Breast epithelium (tissue), 4 donors: ENCODE data around the gene SCGB1D1. TPM values are rescaled to one million over a fixed set of nuclear protein-coding genes. Genes with fewer than 3 reads are reported as not detected.

Source experiments
- DNase-seq, 2 donors: peaks; one replicate each; pipeline ENCODE4 v3.0.0-alpha.2; 2019; ENCODE audit warnings: low spot score in 2 of 2
- H3K27ac ChIP-seq, 2 donors: fragments of 200-600 bp; sonication (generic) in 1 of 2; one replicate each; pipeline ENCODE4 v1.5.1; 2016 to 2019; ENCODE audit warnings: mild to moderate bottlenecking in 1 of 2
- H3K27me3 ChIP-seq, 2 donors: fragments of 200-600 bp; sonication (generic) in 1 of 2; one replicate each; pipeline versions ENCODE4 v1.5.1 to v1.6.0; 2017 to 2019; ENCODE audit warnings: control low read depth in 1 of 2, mild to moderate bottlenecking in 1 of 2
- H3K36me3 ChIP-seq: fragments of 200-600 bp; one replicate; pipeline ENCODE4 v1.5.1; 2019
- H3K4me1 ChIP-seq, 2 donors: fragments of 200-600 bp; sonication (generic); one replicate each; pipeline ENCODE4 v1.5.1; 2016 to 2019; ENCODE audit warnings: control low read depth in 1 of 2
- H3K4me3 ChIP-seq, 3 donors: fragments of 200-600 bp; sonication (generic); 1 replicate in 2 of 3; 2 replicates in 1 of 3; pipeline ENCODE4 v1.5.1; 2016 to 2019; ENCODE audit warnings: mild to moderate bottlenecking in 3 of 3, moderate library complexity in 2 of 3
- H3K9me3 ChIP-seq, 2 donors: fragments of 200-600 bp; sonication (generic) in 1 of 2; one replicate each; pipeline ENCODE4 v1.5.1; 2016 to 2019; ENCODE audit warnings: control low read depth in 1 of 2
- POLR2A ChIP-seq: fragments of 450-650 bp; IDR thresholded peaks from one replicate; pipeline ENCODE4 v1.6.1; 2016; ENCODE audit warnings: antibody characterized with exemption, mild to moderate bottlenecking, moderate library complexity
- POLR2AphosphoS5 ChIP-seq, 3 donors: sonication (generic); formaldehyde crosslinking; IDR thresholded peaks; one replicate each; pipeline ENCODE4 v1.6.1; 2017; ENCODE audit warnings: antibody characterized with exemption in 3 of 3
- intact Hi-C: fragments of 100-400 bp; cut with DNase I; formaldehyde crosslinking; loops from one replicate; pipeline ENCODE4 v1.15.1; 2023; ENCODE audit warnings: low total_unique reads
- total RNA-seq, 3 donors: library from RNA; depleted of rRNA; stranded (reverse); fragments of >200 nt; gene quantifications; one replicate each; pipeline ENCODE4 v1.1.0, GENCODE V29; 2016
- TF ChIP-seq, protein P1 (sequence below), 3 donors: fragments of 450-650 bp; IDR thresholded peaks; one replicate each; pipeline ENCODE4 v1.5.1; 2016 to 2017; ENCODE audit warnings: antibody characterized with exemption in 3 of 3, mild to moderate bottlenecking in 3 of 3, moderate library complexity in 3 of 3

Gene SCGB1D1, protein sequence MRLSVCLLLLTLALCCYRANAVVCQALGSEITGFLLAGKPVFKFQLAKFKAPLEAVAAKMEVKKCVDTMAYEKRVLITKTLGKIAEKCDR
- total RNA-seq = not detected

DNA sequence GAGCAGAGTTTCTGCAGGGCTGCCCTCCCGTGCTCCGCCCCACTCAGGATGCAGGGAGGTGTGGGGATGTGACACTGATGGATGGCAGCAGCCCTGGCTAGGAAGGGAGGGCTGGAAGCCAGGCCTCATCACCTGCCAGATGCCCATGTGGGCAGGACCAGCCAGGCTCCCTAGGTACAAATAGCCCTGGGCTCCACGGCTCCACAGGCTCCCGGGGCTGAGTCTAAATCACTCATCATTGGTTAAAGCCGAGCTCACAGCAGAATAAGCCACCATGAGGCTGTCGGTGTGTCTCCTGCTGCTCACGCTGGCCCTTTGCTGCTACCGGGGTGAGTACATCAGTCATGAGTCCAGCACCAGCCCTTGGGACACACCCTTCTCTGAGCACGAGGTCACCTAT, at the start of gene SCGB1D1:
Gene SCGB1D1, plus strand, starts transcription at position 206 of the 400 bp plus-strand sequence. Its CDS starts 69 bp downstream, at position 275.
- H3K27ac ChIP-seq = no peak within 1 kb of the TSS
- no peak for DNase-seq
- intact Hi-C loops = no loop called here
- no peaks in the 10 kb centered on the region for H3K36me3 ChIP-seq
- H3K4me3 ChIP-seq = no peak within 1 kb of the TSS
- TF ChIP-seq POLR2AphosphoS5 (IDR thresholded peaks at IDR 0.05) = no peak
- TF ChIP-seq POLR2A = no peak
- TF ChIP-seq, protein P1, sequence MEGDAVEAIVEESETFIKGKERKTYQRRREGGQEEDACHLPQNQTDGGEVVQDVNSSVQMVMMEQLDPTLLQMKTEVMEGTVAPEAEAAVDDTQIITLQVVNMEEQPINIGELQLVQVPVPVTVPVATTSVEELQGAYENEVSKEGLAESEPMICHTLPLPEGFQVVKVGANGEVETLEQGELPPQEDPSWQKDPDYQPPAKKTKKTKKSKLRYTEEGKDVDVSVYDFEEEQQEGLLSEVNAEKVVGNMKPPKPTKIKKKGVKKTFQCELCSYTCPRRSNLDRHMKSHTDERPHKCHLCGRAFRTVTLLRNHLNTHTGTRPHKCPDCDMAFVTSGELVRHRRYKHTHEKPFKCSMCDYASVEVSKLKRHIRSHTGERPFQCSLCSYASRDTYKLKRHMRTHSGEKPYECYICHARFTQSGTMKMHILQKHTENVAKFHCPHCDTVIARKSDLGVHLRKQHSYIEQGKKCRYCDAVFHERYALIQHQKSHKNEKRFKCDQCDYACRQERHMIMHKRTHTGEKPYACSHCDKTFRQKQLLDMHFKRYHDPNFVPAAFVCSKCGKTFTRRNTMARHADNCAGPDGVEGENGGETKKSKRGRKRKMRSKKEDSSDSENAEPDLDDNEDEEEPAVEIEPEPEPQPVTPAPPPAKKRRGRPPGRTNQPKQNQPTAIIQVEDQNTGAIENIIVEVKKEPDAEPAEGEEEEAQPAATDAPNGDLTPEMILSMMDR (IDR thresholded peaks at IDR 0.05) = no peak
- H3K27me3 ChIP-seq = peaks cover 0 to 7% of the 10 kb centered on the region in 2 donors
- H3K9me3 ChIP-seq = no peaks in the 10 kb centered on the region
- H3K4me1 ChIP-seq = no peaks in the 10 kb centered on the region

DNA sequence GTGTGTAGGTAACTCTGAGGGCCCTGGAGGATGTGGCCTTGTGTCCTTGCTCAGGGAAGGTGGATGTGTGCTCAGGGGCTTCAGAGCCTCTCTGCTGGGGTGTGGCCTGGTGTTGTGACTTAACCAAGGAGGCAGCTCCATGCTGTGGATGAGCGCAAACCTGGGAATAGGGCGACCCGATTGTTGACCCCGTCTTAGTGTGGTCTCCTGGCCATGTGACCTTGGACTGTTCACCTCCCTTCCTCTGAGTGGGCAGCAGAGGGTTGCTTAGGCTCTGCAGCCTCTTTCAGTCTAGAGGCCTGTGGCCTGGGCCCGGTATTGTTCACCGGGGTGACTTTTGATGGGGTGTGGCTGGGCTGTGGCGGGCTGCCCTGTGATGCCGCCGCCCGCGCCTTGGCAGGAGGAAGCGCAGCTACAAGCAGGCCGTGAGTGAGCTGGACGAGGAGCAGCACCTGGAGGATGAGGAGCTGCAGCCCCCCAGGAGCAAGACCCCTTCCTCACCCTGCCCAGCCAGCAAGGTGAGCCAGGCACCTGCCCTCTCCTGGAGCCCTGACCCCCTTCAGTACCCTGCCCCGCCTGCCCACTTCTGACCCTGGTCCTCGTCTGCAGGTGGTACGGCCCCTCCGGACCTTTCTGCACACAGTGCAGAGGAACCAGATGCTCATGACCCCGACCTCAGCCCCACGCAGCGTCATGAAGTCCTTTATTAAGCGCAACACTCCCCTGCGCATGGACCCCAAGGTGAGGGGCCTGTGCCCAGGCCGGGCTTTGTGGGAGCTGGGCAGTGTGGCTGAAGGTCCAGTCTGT, 49.5 kb upstream of the SCGB1D1 start:
- TF ChIP-seq POLR2A (no peak), POLR2AphosphoS5 (IDR thresholded peaks at IDR 0.05) (no peak)
- TF ChIP-seq, protein P1 (IDR thresholded peaks at IDR 0.05) = no peak
- Histone ChIP-seq H3K36me3 (no peaks in the 10 kb centered on the region), H3K27ac (no peak overlapping the region), H3K27me3 (no peaks in the 10 kb centered on the region), H3K9me3 (no peaks in the 10 kb centered on the region), H3K4me3 (no peak overlapping the region), H3K4me1 (no peaks in the 10 kb centered on the region)
- intact Hi-C loops = no loop called here
- DNase-seq = no peak

DNA sequence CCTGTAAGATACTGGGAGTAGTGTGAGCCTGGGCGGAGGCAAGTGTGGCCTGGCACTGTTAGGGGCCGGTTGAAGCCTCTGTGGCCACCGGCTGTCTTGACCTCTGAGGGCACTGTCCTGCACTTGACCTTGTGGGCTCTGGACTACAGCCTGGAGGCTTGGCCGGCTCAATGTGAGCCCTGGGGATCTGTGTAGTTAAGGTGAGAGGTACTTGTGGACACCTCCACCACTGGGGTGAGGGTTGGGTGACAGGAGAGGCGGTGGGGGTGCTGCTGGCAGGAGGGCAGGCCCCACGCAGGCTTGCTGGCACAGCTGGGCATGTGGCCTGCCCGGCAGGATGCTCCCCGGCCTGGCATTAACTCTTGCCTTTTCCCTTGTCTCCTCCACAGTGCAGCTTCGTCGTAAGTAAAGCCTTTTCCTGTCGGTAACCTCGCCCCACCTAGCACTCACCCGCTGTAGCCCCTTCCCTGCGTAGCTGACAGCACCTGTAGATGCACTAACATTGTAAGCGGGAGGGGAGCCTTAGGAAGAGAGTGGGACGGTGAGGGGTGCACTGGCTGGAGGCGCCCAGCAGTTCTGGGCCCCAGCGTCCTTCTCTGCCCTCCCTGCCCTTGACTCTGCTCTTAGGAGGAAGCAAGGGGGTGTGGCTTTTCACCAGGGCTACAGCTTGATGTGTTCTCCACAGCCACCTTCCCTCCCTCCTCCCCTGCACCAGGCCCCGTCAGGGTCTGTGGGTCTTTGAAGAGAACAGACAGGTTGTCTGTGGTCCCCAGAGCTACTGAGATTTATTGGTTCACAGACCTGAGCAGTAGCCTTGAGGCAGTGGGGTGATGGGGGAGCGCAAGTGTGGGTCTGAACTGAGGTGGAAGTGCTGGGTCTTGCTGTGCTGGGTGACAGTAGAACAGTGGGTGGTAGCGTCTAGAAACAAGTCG, 48.6 kb upstream of the SCGB1D1 start:
- TF ChIP-seq POLR2AphosphoS5 (IDR thresholded peaks at IDR 0.05) = no peak
- TF ChIP-seq, protein P1 (IDR thresholded peaks at IDR 0.05) = no peak
- TF ChIP-seq POLR2A = no peak
- H3K4me3 ChIP-seq = no peak overlapping the region
- H3K27me3 ChIP-seq = no peaks in the 10 kb centered on the region
- intact Hi-C loops = no loop called here
- no peaks in the 10 kb centered on the region for H3K4me1 ChIP-seq
- no peaks in the 10 kb centered on the region for H3K36me3 ChIP-seq
- no peak overlapping the region for H3K27ac ChIP-seq
- no peak for DNase-seq
- no peaks in the 10 kb centered on the region for H3K9me3 ChIP-seq

DNA sequence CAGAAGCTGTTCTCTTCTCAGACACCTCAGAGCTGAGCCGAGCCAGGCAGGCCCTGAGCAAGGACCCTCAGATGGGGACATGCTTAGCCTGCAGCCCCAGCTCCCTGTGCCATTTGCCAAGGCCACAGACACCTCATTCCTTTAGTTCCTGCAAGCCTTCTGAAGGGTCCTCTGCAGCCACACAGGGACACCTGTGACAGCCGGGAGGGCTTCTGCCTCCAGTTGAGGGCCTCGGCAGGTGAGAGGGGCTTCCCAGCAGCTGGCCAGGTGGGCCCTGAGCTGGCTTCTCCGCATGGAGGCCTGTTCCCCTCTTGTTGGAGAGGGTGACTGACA, 48.0 kb upstream of the SCGB1D1 start:
- Histone ChIP-seq H3K9me3 (no peaks in the 10 kb centered on the region), H3K27me3 (no peaks in the 10 kb centered on the region), H3K36me3 (no peaks in the 10 kb centered on the region), H3K4me1 (no peaks in the 10 kb centered on the region), H3K27ac (no peak overlapping the region), H3K4me3 (no peak overlapping the region)
- no peak for DNase-seq
- intact Hi-C loops = no loop called here
- TF ChIP-seq POLR2AphosphoS5 (IDR thresholded peaks at IDR 0.05) (no peak), POLR2A (no peak)
- TF ChIP-seq, protein P1 (IDR thresholded peaks at IDR 0.05) = no peak

DNA sequence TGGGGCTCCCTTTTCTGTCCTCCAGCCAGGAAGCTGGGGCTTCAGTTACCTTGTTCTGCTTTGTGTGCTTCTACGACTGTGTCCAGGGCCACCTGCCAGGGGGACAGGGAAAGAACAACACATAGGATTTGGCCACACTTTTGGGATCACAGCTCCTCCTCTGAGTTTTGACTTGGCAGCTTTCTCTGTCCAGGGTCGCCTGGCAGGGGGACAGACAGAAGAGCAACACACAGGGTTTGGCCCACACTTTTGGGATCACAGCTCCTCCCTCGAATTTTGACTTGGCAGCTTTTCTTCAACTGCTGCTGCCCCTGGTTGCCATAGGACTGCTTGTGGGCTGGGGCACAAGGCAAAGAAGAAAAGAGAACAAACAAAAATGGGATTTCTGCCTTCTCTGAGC, 47.1 kb upstream of the SCGB1D1 start:
- no peaks in the 10 kb centered on the region for H3K27me3 ChIP-seq
- TF ChIP-seq, protein P1 (IDR thresholded peaks at IDR 0.05) = no peak
- TF ChIP-seq POLR2AphosphoS5 (IDR thresholded peaks at IDR 0.05) = no peak
- no peak for TF ChIP-seq POLR2A
- DNase-seq = peak in 1 of 2 donors; percentile 46
- no peaks in the 10 kb centered on the region for H3K9me3 ChIP-seq
- intact Hi-C loops = no loop called here
- H3K27ac ChIP-seq = peak overlapping the region in 1 of 2 donors; percentile 12
- no peak overlapping the region for H3K4me3 ChIP-seq
- H3K4me1 ChIP-seq = no peaks in the 10 kb centered on the region
- H3K36me3 ChIP-seq = no peaks in the 10 kb centered on the region
